DMS114 treated with DMSO at 0.1 percent for 48 hours (cell line): ENCODE measurements around the gene YEATS2.
"Not testable (repeated sequence)": the region's sequence is repeated elsewhere in the genome, so short reads cannot be mapped to it uniquely, and the experiment has no call there.

ENCODE experiments used
- DNase-seq: peaks from one replicate; lab custom pipeline; 2025; ENCODE audit not compliant: unreplicated experiment; lab: John Stamatoyannopoulos, UW

Gene YEATS2

GRCh38 chr3:183697610-183698317, at the start of gene YEATS2:
Gene YEATS2 (plus strand): TSS chr3:183697797. CDS start chr3:183715163, 17,366 bp downstream.
- peak; percentile 38 for DNase-seq

GRCh38 chr3:183650554-183650953, 47.0 kb upstream of the YEATS2 start:
- DNase-seq: no peak

GRCh38 chr3:183653209-183654064, 44.2 kb upstream of the YEATS2 start:
- DNase-seq: no peak

- no peak for DNase-seq
These were observed 42.9 kb upstream of the YEATS2 start for GRCh38 chr3:183654727-183655126.

- no peak for DNase-seq
These were observed 35.5 kb upstream of the YEATS2 start for GRCh38 chr3:183662099-183662498.

- no peak for DNase-seq
These were observed 32.6 kb upstream of the YEATS2 start for GRCh38 chr3:183664913-183665381.

GRCh38 chr3:183680061-183680460, 17.5 kb upstream of the YEATS2 start:
- DNase-seq: no peak

GRCh38 chr3:183687705-183688104, 9.9 kb upstream of the YEATS2 start:
- no peak for DNase-seq

- no peak for DNase-seq
These were observed 8.7 kb upstream of the YEATS2 start for GRCh38 chr3:183688874-183689273.

GRCh38 chr3:183689621-183690020, 8.0 kb upstream of the YEATS2 start:
- DNase-seq: not testable (repeated sequence)

- DNase-seq: no peak
These were observed 7.1 kb upstream of the YEATS2 start for GRCh38 chr3:183690402-183690995.

- DNase-seq: no peak
These were observed 5.2 kb upstream of the YEATS2 start for GRCh38 chr3:183692436-183692835.

- DNase-seq: no peak
These were observed 1.8 kb upstream of the YEATS2 start for GRCh38 chr3:183695569-183696364.

GRCh38 chr3:183697123-183697609, 431 bp upstream of the YEATS2 start:
- no peak for DNase-seq

- no peak for DNase-seq
These were observed 738 bp downstream of the YEATS2 start for GRCh38 chr3:183698318-183698751.

- no peak for DNase-seq
These were observed 1.2 kb downstream of the YEATS2 start for GRCh38 chr3:183698756-183699155.

- no peak for DNase-seq
These were observed 1.8 kb downstream of the YEATS2 start for GRCh38 chr3:183699238-183699947.

GRCh38 chr3:183701744-183702143, 4.1 kb downstream of the YEATS2 start:
- DNase-seq: no peak

- DNase-seq: not testable (repeated sequence)
These were observed 6.3 kb downstream of the YEATS2 start for GRCh38 chr3:183703892-183704291.

- DNase-seq: no peak
These were observed 12.6 kb downstream of the YEATS2 start for GRCh38 chr3:183710231-183710630.
